ENCODE results near the gene KRTAP10-6.

GRCh38 chr21:44558695-44559094 lies 33.6 kb downstream of the KRTAP10-6 start, which contains the start of gene KRTAP10-3:
- TF ChIP-seq CTCF (IDR thresholded peaks at IDR 0.05) (no peak), POLR2A (IDR thresholded peaks at IDR 0.05) (no peak)

Data from testis (tissue), 2 donors.